Esophagus squamous epithelium (tissue), 5 donors: ENCODE results near the gene PSMB5. TPM values are rescaled to one million over a fixed set of nuclear protein-coding genes. Genes with fewer than 3 reads are reported as not detected.

Experiments
- DNase-seq: peaks from one replicate; lab custom pipeline; 2025; lab: John Stamatoyannopoulos, UW
- H3K27ac ChIP-seq, 4 donors: fragments of 200-600 bp; sonication (generic); one replicate each; pipeline ENCODE4 v1.5.1; 2016 to 2019; ENCODE audit warnings: mild to moderate bottlenecking in 1 of 4
- H3K27me3 ChIP-seq, 4 donors: fragments of 200-600 bp; sonication (generic); 1 replicate in 3 of 4; 2 replicates in 1 of 4; pipeline versions ENCODE4 v1.5.1 to v1.6.0; 2017 to 2021; ENCODE audit warnings: antibody characterized with exemption in 1 of 4
- H3K36me3 ChIP-seq, 3 donors: fragments of 200-600 bp; sonication (generic); one replicate each; pipeline ENCODE4 v1.5.1; 2016 to 2019
- H3K4me1 ChIP-seq, 3 donors: fragments of 200-600 bp; sonication (generic); one replicate each; pipeline ENCODE4 v1.5.1; 2017 to 2019
- H3K4me3 ChIP-seq, 4 donors: fragments of 200-600 bp; sonication (generic); 1 replicate in 3 of 4; 2 replicates in 1 of 4; pipeline ENCODE4 v1.5.1; 2016 to 2019; ENCODE audit warnings: mild to moderate bottlenecking in 2 of 4, moderate library complexity in 1 of 4
- H3K9me3 ChIP-seq, 3 donors: fragments of 200-600 bp; sonication (generic); one replicate each; pipeline ENCODE4 v1.5.1; 2016 to 2019
- CTCF ChIP-seq, 6 experiments: fragments of 450-650 bp in 4 of 6; fragments of 200-600 bp in 2 of 6; sonication (generic) in 2 of 6; IDR thresholded peaks; one replicate each; pipeline ENCODE4 v1.5.1; 2016 to 2019; ENCODE audit warnings: antibody characterized with exemption in 6 of 6, mild to moderate bottlenecking in 4 of 6, moderate library complexity in 4 of 6
- POLR2A ChIP-seq, 4 donors: fragments of 450-650 bp; IDR thresholded peaks; one replicate each; pipeline ENCODE4 v1.6.1; 2017; ENCODE audit warnings: antibody characterized with exemption in 4 of 4, mild to moderate bottlenecking in 4 of 4, moderate library complexity in 3 of 4
- WGBS, 2 donors: methylation state at CpG; one replicate each; pipeline ENCODE4 v1.1.5; 2018; 5-methylcytosine and 5-hydroxymethylcytosine counted together
- intact Hi-C: fragments of 100-400 bp; cut with DNase I; formaldehyde crosslinking; loops from one replicate; pipeline ENCODE4 v1.15.0; 2022
- total RNA-seq, 4 donors: library from RNA; depleted of rRNA; stranded (reverse); fragments of >200 nt; gene quantifications; one replicate each; pipeline ENCODE4 v1.1.0, GENCODE V29; 2016
- donor health status: DM: yes; HTN: yes; CAD: no.

The PSMB5 gene
- total RNA-seq, 4 donors from 2014 or later = 140 to 185 (median 153) TPM

- H3K4me3 ChIP-seq = no peak overlapping the region
- no peak overlapping the region for H3K27ac ChIP-seq
- WGBS, 2 donors = 75 to 79% methylated on average over 5 to 32 of the region's 85 CpGs
- peaks cover 0 to 3% (median 0%) of the 10 kb centered on the region in 4 donors for H3K27me3 ChIP-seq
- no peaks in the 10 kb centered on the region for H3K9me3 ChIP-seq
- no peak for TF ChIP-seq CTCF (IDR thresholded peaks at IDR 0.05)
- no peak for TF ChIP-seq POLR2A (IDR thresholded peaks at IDR 0.05)
- H3K36me3 ChIP-seq = no peaks in the 10 kb centered on the region
- peaks cover 0 to 9% (median 0%) of the 10 kb centered on the region in 3 donors for H3K4me1 ChIP-seq
- intact Hi-C loops = no loop called here
- DNase-seq = no peak
Measured at GRCh38 chr14:23047751-23048693, 13.3 kb upstream of the PSMB5 start.

GRCh38 chr14:23047034-23047634 is 12.4 kb upstream of the PSMB5 start:
- intact Hi-C loops = no loop called here
- Histone ChIP-seq H3K27me3 (peaks cover 0 to 3% (median 0%) of the 10 kb centered on the region in 4 donors), H3K27ac (peak overlapping the region in 1 of 4 donors; percentile 26), H3K9me3 (no peaks in the 10 kb centered on the region), H3K36me3 (no peaks in the 10 kb centered on the region), H3K4me1 (peaks cover 0 to 9% (median 0%) of the 10 kb centered on the region in 3 donors), H3K4me3 (no peak overlapping the region)
- TF ChIP-seq CTCF (IDR thresholded peaks at IDR 0.05) = no peak
- no peak for TF ChIP-seq POLR2A (IDR thresholded peaks at IDR 0.05)
- DNase-seq = no peak
- 75 to 89% methylated on average over 1 to 4 of the region's 6 CpGs for WGBS, 2 donors

GRCh38 chr14:23045419-23046357 is 11.0 kb upstream of the PSMB5 start:
- H3K4me3 ChIP-seq = no peak overlapping the region
- no peak for DNase-seq
- intact Hi-C loops = no loop called here
- H3K27ac ChIP-seq = peak overlapping the region in 2 of 4 donors; percentile 39 to 52
- WGBS, 2 donors = 76 to 80% methylated on average over 7 to 11 of the region's 13 CpGs
- no peaks in the 10 kb centered on the region for H3K9me3 ChIP-seq
- H3K36me3 ChIP-seq = no peaks in the 10 kb centered on the region
- H3K4me1 ChIP-seq = peaks cover 0 to 9% (median 0%) of the 10 kb centered on the region in 3 donors
- peaks cover 0 to 3% (median 0%) of the 10 kb centered on the region in 4 donors for H3K27me3 ChIP-seq
- TF ChIP-seq CTCF (IDR thresholded peaks at IDR 0.05) (no peak), POLR2A (IDR thresholded peaks at IDR 0.05) (no peak)

GRCh38 chr14:23044840-23045239 is 10.1 kb upstream of the PSMB5 start:
- Histone ChIP-seq H3K9me3 (no peaks in the 10 kb centered on the region), H3K27me3 (peaks cover 0 to 3% (median 0%) of the 10 kb centered on the region in 4 donors), H3K4me1 (peaks cover 0 to 9% (median 0%) of the 10 kb centered on the region in 3 donors), H3K27ac (peak overlapping the region in 2 of 4 donors; percentile 30 to 39), H3K36me3 (no peaks in the 10 kb centered on the region), H3K4me3 (no peak overlapping the region)
- intact Hi-C loops = no loop called here
- TF ChIP-seq POLR2A (IDR thresholded peaks at IDR 0.05) (no peak), CTCF (IDR thresholded peaks at IDR 0.05) (no peak)
- WGBS, 2 donors = 75 to 79% methylated on average over 6 to 8 of the region's 8 CpGs
- DNase-seq = no peak
